HCT116 (cell line): ENCODE results near the gene RAP1B. TPM values are rescaled to one million over a fixed set of nuclear protein-coding genes. Genes with fewer than 3 reads are reported as not detected.

ENCODE experiments used
- ATAC-seq: fragments of 200-7000 bp; cut with Tn5 transposase; 2 replicates; pipeline ENCODE4 v1.9.1; 2020; ENCODE audit warnings: mild to moderate bottlenecking, moderate library complexity
- BruUV-seq: library from RNA; stranded (reverse); fragments of 400-500 nt; replicated peaks from 2 replicates; lab custom pipeline; 2021; lab: Mats Ljungman, UMichigan
- CTCF ChIA-PET: fragments of 300-600 bp; sonication (Branson Sonifier 250); formaldehyde crosslinking; loops from one replicate; lab custom pipeline; 2021; ENCODE audit warnings: antibody characterized with exemption; lab: Charles Lee
- POLR2A ChIA-PET: fragments of 300-600, 350-600 bp; sonication (Branson Sonifier 250); formaldehyde crosslinking; loops from one replicate; lab custom pipeline; 2021; ENCODE audit warnings: antibody characterized with exemption; lab: Charles Lee
- RAD21 ChIA-PET, 2 experiments: fragments of 300-600 bp; sonication (Branson Sonifier 250); formaldehyde crosslinking; loops; one replicate each; lab custom pipeline; 2023; ENCODE audit warnings: low total read pairs in 2 of 2; ENCODE audit not compliant: uncharacterized antibody in 2 of 2, unreplicated experiment in 2 of 2, low non-redundant PET in 1 of 2; lab: Charles Lee
- DNase-seq: peaks from one replicate; pipeline ENCODE4 v3.0.0-alpha.2; 2010; ENCODE audit warnings: low read depth, low spot score
- H2AFZ ChIP-seq: fragments of 200-600 bp; shearing (Covaris generic), sonication (generic); 2 replicates; pipeline ENCODE4 v1.6.1; 2017; ENCODE audit warnings: low read depth, mixed run types, mixed read lengths, antibody characterized with exemption, low read length; ENCODE audit not compliant: poor library complexity, severe bottlenecking
- H3K27ac ChIP-seq: 2 replicates; pipeline ENCODE4 v1.5.1; 2012; ENCODE audit warnings: low read depth, low read length
- H3K27me3 ChIP-seq: fragments of 200-600 bp; sonication (generic); 2 replicates; pipeline ENCODE4 v1.6.1; 2016; ENCODE audit warnings: mixed run types, low read length, mixed read lengths; ENCODE audit not compliant: insufficient read depth
- H3K36me3 ChIP-seq, 2 experiments: fragments of 200-500 bp in 1 of 2; fragments of 200-600 bp in 1 of 2; sonication (Bioruptor generic) in 1 of 2; sonication (generic) in 1 of 2; 2 replicates each; pipeline versions ENCODE4 v1.5.1 to v1.6.1; 2014 to 2016; ENCODE audit warnings: low read length in 2 of 2, inconsistent platforms in 1 of 2, mixed read lengths in 1 of 2, mixed run types in 1 of 2; ENCODE audit not compliant: insufficient read depth in 2 of 2, control insufficient read depth in 1 of 2
- H3K4me1 ChIP-seq, 2 experiments: fragments of 200-600 bp in 1 of 2; sonication (generic) in 1 of 2; 2 replicates each; pipeline versions ENCODE4 v1.5.1 to v1.6.1; 2012 to 2017; ENCODE audit warnings: low read length in 2 of 2, inconsistent platforms in 1 of 2, mild to moderate bottlenecking in 1 of 2, mixed read lengths in 1 of 2, mixed run types in 1 of 2, moderate library complexity in 1 of 2; ENCODE audit not compliant: insufficient read depth in 2 of 2, control insufficient read depth in 1 of 2
- H3K4me2 ChIP-seq: fragments of 200-600 bp; sonication (generic); 2 replicates; pipeline ENCODE4 v1.6.1; 2017; ENCODE audit warnings: mixed run types, low read length, mixed read lengths
- H3K4me3 ChIP-seq, 2 experiments: fragments of 200-600 bp in 1 of 2; sonication (generic) in 1 of 2; replicated peaks in 1 of 2; 2 replicates each; pipeline ENCODE4 v1.5.1; 2011 to 2016; ENCODE audit warnings: low read length in 2 of 2, control low read depth in 1 of 2, low read depth in 1 of 2, mild to moderate bottlenecking in 1 of 2, mixed read lengths in 1 of 2, mixed run types in 1 of 2
- H3K79me2 ChIP-seq: fragments of 200-600 bp; sonication (generic); 2 replicates; pipeline ENCODE4 v1.6.1; 2017; ENCODE audit warnings: mild to moderate bottlenecking, mixed run types, low read length, moderate library complexity, mixed read lengths; ENCODE audit not compliant: insufficient read depth
- H3K9ac ChIP-seq: fragments of 200-600 bp; sonication (generic); 2 replicates; pipeline ENCODE4 v1.6.1; 2016; ENCODE audit warnings: low read length, mixed read lengths
- H3K9me2 ChIP-seq: fragments of 200-600 bp; sonication (generic), shearing (Covaris generic); 2 replicates; pipeline ENCODE4 v1.6.1; 2017; ENCODE audit warnings: mixed run types, mild to moderate bottlenecking, moderate library complexity; ENCODE audit not compliant: insufficient read depth
- H3K9me3 ChIP-seq, 2 experiments: fragments of 200-500 bp in 1 of 2; fragments of 200-600 bp in 1 of 2; sonication (Bioruptor generic) in 1 of 2; sonication (generic) in 1 of 2; 2 replicates each; pipeline ENCODE4 v1.6.1; 2014 to 2017; ENCODE audit warnings: low read length in 2 of 2, mixed read lengths in 2 of 2, inconsistent platforms in 1 of 2, low read depth in 1 of 2, mild to moderate bottlenecking in 1 of 2, mixed run types in 1 of 2, moderate library complexity in 1 of 2; ENCODE audit not compliant: control insufficient read depth in 1 of 2, insufficient read depth in 1 of 2
- H4K20me1 ChIP-seq: fragments of 200-600 bp; sonication (generic), shearing (Covaris generic); 2 replicates; pipeline ENCODE4 v1.6.1; 2017; ENCODE audit warnings: mixed run types, mild to moderate bottlenecking, moderate library complexity; ENCODE audit not compliant: insufficient read depth
- CBX3 ChIP-seq: IDR thresholded peaks from 2 replicates; pipeline ENCODE4 v1.6.1; 2012; ENCODE audit warnings: low read depth
- CTCF ChIP-seq, 3 experiments: fragments of 200-600 bp in 1 of 3; sonication (generic) in 1 of 3; IDR thresholded peaks in 2 of 3; conservative IDR thresholded peaks in 1 of 3; 2 replicates each; pipeline ENCODE4 v1.5.1; 2012 to 2017; ENCODE audit warnings: low read depth in 2 of 3, low read length in 2 of 3, antibody characterized with exemption in 1 of 3, borderline replicate concordance in 1 of 3, control low read depth in 1 of 3, mild to moderate bottlenecking in 1 of 3, mixed read lengths in 1 of 3, mixed run types in 1 of 3, moderate library complexity in 1 of 3; ENCODE audit not compliant: insufficient read depth in 1 of 3
- EGR1 ChIP-seq: IDR thresholded peaks from 2 replicates; pipeline ENCODE4 v1.6.1; 2012; ENCODE audit warnings: low read depth
- FOSL1 ChIP-seq: IDR thresholded peaks from 2 replicates; pipeline ENCODE4 v1.6.1; 2012; ENCODE audit warnings: low read depth
- JUND ChIP-seq: IDR thresholded peaks from 2 replicates; pipeline ENCODE4 v1.6.1; 2012
- MAX ChIP-seq: IDR thresholded peaks from 2 replicates; pipeline ENCODE4 v1.6.1; 2012
- POLR2AphosphoS5 ChIP-seq: IDR thresholded peaks from 2 replicates; pipeline ENCODE4 v1.6.1; 2011; ENCODE audit warnings: mild to moderate bottlenecking, low read depth, low read length, moderate library complexity
- SP1 ChIP-seq: IDR thresholded peaks from 2 replicates; pipeline ENCODE4 v1.6.1; 2012; ENCODE audit warnings: low read depth
- SRF ChIP-seq: IDR thresholded peaks from 2 replicates; pipeline ENCODE4 v1.6.1; 2012; ENCODE audit warnings: low read depth
- YY1 ChIP-seq: IDR thresholded peaks from 2 replicates; pipeline ENCODE4 v1.6.1; 2011; ENCODE audit warnings: low read length, low read depth, moderate library complexity, mild to moderate bottlenecking; ENCODE audit not compliant: insufficient replicate concordance; ENCODE audit errors: extremely low read depth
- ZFX ChIP-seq: fragments of 450-650 bp; IDR thresholded peaks from 2 replicates; pipeline ENCODE4 v1.6.1; 2017
- ZNF274 ChIP-seq: fragments of 200-500 bp; sonication (Bioruptor generic); IDR thresholded peaks from 2 replicates; pipeline ENCODE4 v1.6.1; 2014; ENCODE audit warnings: mild to moderate bottlenecking, low read depth, low read length, inconsistent platforms
- intact Hi-C: fragments of 100-400 bp; cut with micrococcal nuclease; formaldehyde crosslinking; loops from 2 replicates; pipeline ENCODE4 v1.10.0; 2022
- total RNA-seq: library from RNA; stranded (reverse); gene quantifications from one replicate; pipeline ENCODE4 v1.2.1, GENCODE V29; 2021; ENCODE audit not compliant: unreplicated experiment

The RAP1B gene
- total RNA-seq, 1 experiment from 2014 or later = 79.2 TPM

- TF ChIP-seq POLR2AphosphoS5 (peak; percentile 95), CBX3 (no peak; the same call in 1 of the 2 replicates), ZNF274 (no peak), FOSL1 (no peak), YY1 (peak; percentile 86)
Measured at GRCh38 chr12:68686595-68687521, 76.2 kb downstream of the RAP1B start, which contains the start of gene NUP107 (continued).

- H4K20me1 ChIP-seq = no peaks in the 10 kb centered on the region
- ChIA-PET RAD21 (interaction anchor here in 1 of 2 experiments (0.7 kb wide), 1 partner anchor 334 kb away, joined by 3 read pairs; no protein-coding TSS in a partner anchor), CTCF (no interaction called here), POLR2A (no interaction called here)
- BruUV-seq = no TSS peak
- TF ChIP-seq ZNF274 (no peak), EGR1 (no peak), MAX (no peak), SP1 (no peak), CBX3 (no peak), CTCF (IDR thresholded peaks at IDR 0.05 in 2 of 3, conservative IDR thresholded peaks at IDR 0.05 in 1 of 3; ENCODE audit: borderline replicate concordance in 1 of 3, insufficient read depth in 1 of 3, low read depth in 2 of 3, low read length in 2 of 3) (no peak), SRF (no peak), JUND (no peak), ZFX (no peak)
- no peaks in the 10 kb centered on the region for H3K9me2 ChIP-seq
- ATAC-seq (no peak), DNase-seq (no peak)
- no peak overlapping the region for H3K9ac ChIP-seq
- no peak overlapping the region for H3K27ac ChIP-seq
- H3K79me2 ChIP-seq = peaks cover 11% of the 10 kb centered on the region; the same call in 1 of the 2 replicates
- no peak overlapping the region for H3K4me3 ChIP-seq
- H3K4me2 ChIP-seq = no peak overlapping the region
- H3K4me1 ChIP-seq = no peaks in the 10 kb centered on the region
- H3K9me3 ChIP-seq = no peaks in the 10 kb centered on the region
- H2AFZ ChIP-seq = no peak overlapping the region
- intact Hi-C loops = no loop called here
- peaks cover 31 to 41% of the 10 kb centered on the region in 2 experiments for H3K36me3 ChIP-seq
- H3K27me3 ChIP-seq = no peaks in the 10 kb centered on the region
Measured at GRCh38 chr12:68695454-68695853, 84.8 kb downstream of the RAP1B start.
